ENCODE data around the gene LTBP4. TPM values are rescaled to one million over a fixed set of nuclear protein-coding genes. Genes with fewer than 3 reads are reported as not detected.

The LTBP4 gene
- total RNA-seq, 1 donor from 2014 or later: 24.7 TPM

GRCh38 chr19:40599902-40600569, 1.1 kb upstream of the LTBP4 start:
- H3K4me1 Mint-ChIP-seq: peaks cover 48% of the 10 kb centered on the region
- peak; percentile 23 for DNase-seq (ENCODE audit: low spot score)

GRCh38 chr19:40600570-40601133, 517 bp upstream of the LTBP4 start:
- Histone ChIP-seq H3K9ac (no peak overlapping the region), H4K20me1 (ENCODE audit: low read depth) (peaks cover 36% of the 10 kb centered on the region), H2AFZ (replicated peaks) (no peak overlapping the region), H3F3A (ENCODE audit: low read depth) (peaks cover 77% of the 10 kb centered on the region), H3K27ac (no peak overlapping the region), H3K4me3 (peak overlapping the region; percentile 51), H3K4me2 (peak overlapping the region; percentile 90), H3K9me3 (ENCODE audit: low read depth) (no peaks in the 10 kb centered on the region), H3K4me1 (peaks cover 45% of the 10 kb centered on the region), H3K36me3 (no peaks in the 10 kb centered on the region), H3K79me2 (ENCODE audit: low read depth) (no peaks in the 10 kb centered on the region), H3K27me3 (peaks cover 79% of the 10 kb centered on the region)
- no peak for TF ChIP-seq EZH2phosphoT487 (IDR thresholded peaks at IDR 0.05)
- TF ChIP-seq EZH2 (IDR thresholded peaks at IDR 0.05): no peak
- no peak for TF ChIP-seq CTCF (IDR thresholded peaks at IDR 0.05)
- Mint-ChIP-seq H3K27me3 (ENCODE audit: insufficient read depth, low read depth) (peaks cover 18% of the 10 kb centered on the region), H3K27ac (no peak overlapping the region), H3K9me3 (no peaks in the 10 kb centered on the region), H3K36me3 (peaks cover 4% of the 10 kb centered on the region), H3K4me3 (peak overlapping the region; percentile 81), H3K4me1 (peaks cover 51% of the 10 kb centered on the region)
- DNase-seq (ENCODE audit: low spot score): peak; percentile 22

More at GRCh38 chr19:40599902-40600569, 1.1 kb upstream of the LTBP4 start:
- Histone ChIP-seq H3F3A (ENCODE audit: low read depth) (peaks cover 71% of the 10 kb centered on the region), H3K4me2 (peak overlapping the region; percentile 68), H3K79me2 (ENCODE audit: low read depth) (no peaks in the 10 kb centered on the region), H3K4me1 (peaks cover 43% of the 10 kb centered on the region), H3K27ac (no peak overlapping the region), H3K27me3 (peaks cover 73% of the 10 kb centered on the region), H3K4me3 (peak overlapping the region; percentile 26), H4K20me1 (ENCODE audit: low read depth) (peaks cover 30% of the 10 kb centered on the region), H3K9ac (no peak overlapping the region), H3K36me3 (no peaks in the 10 kb centered on the region), H2AFZ (replicated peaks) (no peak overlapping the region), H3K9me3 (ENCODE audit: low read depth) (no peaks in the 10 kb centered on the region)
- Mint-ChIP-seq H3K36me3 (peaks cover 4% of the 10 kb centered on the region), H3K4me3 (peak overlapping the region; percentile 81), H3K27me3 (ENCODE audit: insufficient read depth, low read depth) (peaks cover 18% of the 10 kb centered on the region), H3K27ac (no peak overlapping the region), H3K9me3 (no peaks in the 10 kb centered on the region)
- TF ChIP-seq EZH2 (IDR thresholded peaks at IDR 0.05) (no peak), EZH2phosphoT487 (IDR thresholded peaks at IDR 0.05) (peak; percentile 29)

GRCh38 chr19:40603071-40603388, 1.9 kb downstream of the LTBP4 start:
- peaks cover 42% of the 10 kb centered on the region for H3K4me1 ChIP-seq
- TF ChIP-seq EZH2phosphoT487 (IDR thresholded peaks at IDR 0.05): no peak
- TF ChIP-seq CTCF (IDR thresholded peaks at IDR 0.05): no peak
- TF ChIP-seq EZH2 (IDR thresholded peaks at IDR 0.05): no peak
- no peak overlapping the region for H3K9ac ChIP-seq
- no peak overlapping the region for H2AFZ ChIP-seq (replicated peaks)
- peak overlapping the region; percentile 45 for H3K4me3 ChIP-seq
- Mint-ChIP-seq H3K4me3 (peak overlapping the region; percentile 74), H3K36me3 (peaks cover 18% of the 10 kb centered on the region), H3K27me3 (ENCODE audit: insufficient read depth, low read depth) (peaks cover 30% of the 10 kb centered on the region), H3K27ac (peak overlapping the region; percentile 70), H3K9me3 (no peaks in the 10 kb centered on the region), H3K4me1 (peaks cover 54% of the 10 kb centered on the region)
- H4K20me1 ChIP-seq (ENCODE audit: low read depth): peaks cover 58% of the 10 kb centered on the region
- H3K9me3 ChIP-seq (ENCODE audit: low read depth): no peaks in the 10 kb centered on the region
- H3K36me3 ChIP-seq: no peaks in the 10 kb centered on the region
- H3K27me3 ChIP-seq: peaks cover 83% of the 10 kb centered on the region
- no peaks in the 10 kb centered on the region for H3K79me2 ChIP-seq (ENCODE audit: low read depth)
- no peak for DNase-seq (ENCODE audit: low spot score)
- peak overlapping the region; percentile 75 for H3K4me2 ChIP-seq
- peaks cover 64% of the 10 kb centered on the region for H3F3A ChIP-seq (ENCODE audit: low read depth)
- peak overlapping the region; percentile 81 for H3K27ac ChIP-seq
